ENCODE results near the gene ZNF747.

Gene ZNF747

GRCh38 chr16:30484887-30485286 is 49.8 kb downstream of the ZNF747 start:
- intact Hi-C loops (cut with DNase I; ENCODE audit: low total_unique reads), result no loop called here
- Histone ChIP-seq H3K27ac (no peak overlapping the region), H3K4me1 (peaks cover 0 to 3% (median 0%) of the 10 kb centered on the region in 4 donors), H3K36me3 (no peaks in the 10 kb centered on the region), H3K4me3 (no peak overlapping the region), H3K9me3 (no peaks in the 10 kb centered on the region), H3K27me3 (no peaks in the 10 kb centered on the region)
- no peak for DNase-seq
- no peak for TF ChIP-seq CTCF (IDR thresholded peaks at IDR 0.05)

DNA sequence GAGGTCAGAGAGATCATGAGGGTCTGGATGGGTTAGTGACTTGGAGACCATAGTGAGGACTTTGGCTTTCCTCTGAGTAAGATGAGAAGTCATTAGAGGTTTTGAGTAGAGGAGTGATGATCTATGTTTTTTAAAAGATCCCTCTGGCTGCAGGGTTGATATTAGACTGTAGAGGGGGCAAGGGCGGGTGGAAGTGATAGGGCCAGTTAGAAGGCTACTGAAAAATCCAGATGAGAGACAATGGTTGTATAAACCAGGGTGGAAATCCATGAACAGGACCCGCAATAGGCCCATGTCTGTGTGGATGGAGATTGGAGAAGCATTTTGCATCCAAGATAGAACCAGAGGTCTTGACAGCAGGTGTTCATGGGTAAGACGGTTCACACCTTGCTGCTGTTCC is 52.3 kb downstream of the ZNF747 start:
- H3K4me3 ChIP-seq, result no peak overlapping the region
- DNase-seq, result no peak
- no peak for TF ChIP-seq CTCF (IDR thresholded peaks at IDR 0.05)
- intact Hi-C loops (cut with DNase I; ENCODE audit: low total_unique reads), result no loop called here
- no peak overlapping the region for H3K27ac ChIP-seq
- no peaks in the 10 kb centered on the region for H3K36me3 ChIP-seq
- no peaks in the 10 kb centered on the region for H3K4me1 ChIP-seq
- peaks cover 0 to 5% of the 10 kb centered on the region in 2 donors for H3K27me3 ChIP-seq
- H3K9me3 ChIP-seq, result no peaks in the 10 kb centered on the region

- Histone ChIP-seq H3K4me1 (no peaks in the 10 kb centered on the region), H3K36me3 (no peaks in the 10 kb centered on the region), H3K27me3 (peaks cover 0 to 8% of the 10 kb centered on the region in 2 donors), H3K9me3 (no peaks in the 10 kb centered on the region), H3K27ac (no peak overlapping the region), H3K4me3 (no peak overlapping the region)
- no peak for DNase-seq
- no peak for TF ChIP-seq CTCF (IDR thresholded peaks at IDR 0.05)
- intact Hi-C loops (cut with DNase I; ENCODE audit: low total_unique reads), result no loop called here
Measured at GRCh38 chr16:30481381-30481780, 53.3 kb downstream of the ZNF747 start.
